ENCODE data around the gene MS4A6A. TPM values are rescaled to one million over a fixed set of nuclear protein-coding genes. Genes with fewer than 3 reads are reported as not detected.
"Not testable (repeated sequence)": the region's sequence is repeated elsewhere in the genome, so short reads cannot be mapped to it uniquely, and the experiment has no call there.

The MS4A6A gene
- polyA plus RNA-seq, 1 of the 3 experiments (the other 2 are of a cell fraction), result not detected

DNA sequence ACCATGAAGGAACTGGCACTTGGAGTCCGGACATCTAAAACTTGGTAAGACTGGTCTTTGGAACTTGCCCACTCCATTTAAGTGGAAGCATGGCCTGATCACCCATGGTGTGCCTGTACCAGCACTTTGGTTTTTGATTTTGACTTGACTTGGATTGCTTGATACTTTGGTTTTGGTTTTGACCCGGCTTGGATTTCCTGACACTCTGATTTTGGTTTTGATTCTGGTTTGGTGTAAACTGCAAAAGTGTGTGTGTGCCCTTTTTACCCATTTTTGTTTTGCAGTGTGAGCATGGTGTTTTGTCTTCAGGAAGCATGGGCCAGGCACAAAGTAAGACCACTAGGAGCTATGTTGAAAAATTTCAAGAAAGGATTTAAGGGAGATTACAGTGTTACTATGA lies 3.2 kb upstream of the MS4A6A start:
- H3K79me2 ChIP-seq (ENCODE audit: insufficient read depth); H3K9me3 ChIP-seq; DNase-seq; H3K27me3 ChIP-seq (ENCODE audit: insufficient read depth); CTCF ChIA-PET; H3K9me2 ChIP-seq; H3K4me1 ChIP-seq (ENCODE audit: control insufficient read depth in 1 of 2, insufficient read depth in 2 of 2, low read depth in 1 of 2, low read length in 1 of 2); H3K27ac ChIP-seq (ENCODE audit: low read depth in 2 of 2, low read length in 1 of 2); H3F3A ChIP-seq (replicated peaks; ENCODE audit: insufficient read depth); H3K9ac ChIP-seq; H4K20me1 ChIP-seq (ENCODE audit: insufficient read depth); H3K4me2 ChIP-seq; H2AFZ ChIP-seq (ENCODE audit: low read depth); H3K4me3 ChIP-seq (ENCODE audit: low read depth in 2 of 2, low read length in 1 of 2); POLR2A ChIA-PET; H3K36me3 ChIP-seq (replicated peaks in 1 of 2; ENCODE audit: control insufficient read depth in 1 of 2, insufficient read depth in 2 of 2, low read length in 1 of 2): not testable (repeated sequence)
- WGBS (ENCODE audit: low lambda C conversion rate), result 23% methylated on average over 2 of the region's 2 CpGs

DNA sequence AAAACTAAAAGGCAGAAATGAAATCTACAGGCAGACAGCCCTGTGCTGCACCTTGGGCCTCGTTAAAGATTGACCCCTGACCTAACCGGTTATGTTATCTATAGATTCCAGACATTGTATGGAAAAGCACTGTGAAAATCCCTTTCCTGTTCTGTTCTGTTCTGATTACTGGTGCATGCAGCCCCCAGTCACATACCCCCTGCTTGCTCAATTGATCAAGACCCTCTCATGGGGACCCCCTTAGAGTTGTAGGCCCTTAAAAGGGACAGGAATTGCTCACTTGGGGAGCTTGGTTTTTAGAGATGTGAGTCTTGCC lies 2.6 kb upstream of the MS4A6A start:
- H3K27ac ChIP-seq (ENCODE audit: low read depth in 2 of 2, low read length in 1 of 2); H3K27me3 ChIP-seq (ENCODE audit: insufficient read depth); H3F3A ChIP-seq (replicated peaks; ENCODE audit: insufficient read depth); H3K9ac ChIP-seq; H3K9me2 ChIP-seq; H3K4me1 ChIP-seq (ENCODE audit: control insufficient read depth in 1 of 2, insufficient read depth in 2 of 2, low read depth in 1 of 2, low read length in 1 of 2); H3K4me2 ChIP-seq; DNase-seq; POLR2A ChIA-PET; H3K4me3 ChIP-seq (ENCODE audit: low read depth in 2 of 2, low read length in 1 of 2); H3K36me3 ChIP-seq (replicated peaks in 1 of 2; ENCODE audit: control insufficient read depth in 1 of 2, insufficient read depth in 2 of 2, low read length in 1 of 2); H4K20me1 ChIP-seq (ENCODE audit: insufficient read depth); H3K79me2 ChIP-seq (ENCODE audit: insufficient read depth); H2AFZ ChIP-seq (ENCODE audit: low read depth); H3K9me3 ChIP-seq: not testable (repeated sequence)
- CTCF ChIA-PET, result interaction anchor here (1.0 kb wide), 1 partner anchor 8 kb away, joined by 3 read pairs; no protein-coding TSS in a partner anchor
- WGBS (ENCODE audit: low lambda C conversion rate), result 27% methylated on average over 2 of the region's 2 CpGs

DNA sequence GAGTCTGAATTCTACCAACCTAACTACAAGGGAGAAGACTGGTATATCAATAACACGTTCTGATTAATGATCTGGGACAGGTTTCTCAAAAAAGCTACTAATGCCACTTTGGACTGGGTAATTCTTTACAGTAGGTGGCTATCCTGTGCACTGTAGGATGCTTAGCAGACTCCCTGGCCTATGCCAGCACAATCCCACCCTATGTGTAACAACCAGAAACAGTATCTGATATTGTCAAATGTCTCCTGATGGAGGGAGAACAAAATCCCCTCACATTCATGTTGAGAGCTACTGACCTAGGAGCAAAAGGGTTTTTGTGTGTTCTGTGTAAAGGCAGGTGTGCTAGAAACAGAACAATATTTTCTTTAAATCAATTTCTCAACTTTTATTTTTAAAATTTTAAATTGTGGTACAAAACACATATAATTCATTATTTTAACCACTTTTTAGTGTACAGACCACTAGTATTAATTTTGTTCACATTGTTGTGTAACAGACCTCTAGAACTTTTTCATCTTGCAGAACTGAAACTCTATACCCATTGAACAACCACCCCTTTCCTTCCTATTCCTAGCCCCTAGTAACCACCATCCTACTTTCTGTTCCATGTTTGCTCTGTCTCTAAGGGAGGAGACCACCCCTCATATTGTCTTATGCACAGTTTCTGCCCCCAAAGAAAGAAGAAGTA lies 2.1 kb upstream of the MS4A6A start:
- no peaks in the 10 kb centered on the region for H3K79me2 ChIP-seq (ENCODE audit: insufficient read depth)
- H3K27me3 ChIP-seq (ENCODE audit: insufficient read depth), result no peaks in the 10 kb centered on the region; the same call in 1 of the 2 replicates
- no peaks in the 10 kb centered on the region for H3K4me1 ChIP-seq (ENCODE audit: control insufficient read depth in 1 of 2, insufficient read depth in 2 of 2, low read depth in 1 of 2, low read length in 1 of 2)
- CTCF ChIA-PET, result interaction anchor here (0.6 to 1.0 kb wide), 2 partner anchors 9 to 121 kb away, joined by 3 read pairs; no protein-coding TSS in a partner anchor
- H3K4me3 ChIP-seq (ENCODE audit: low read depth in 2 of 2, low read length in 1 of 2), result no peak overlapping the region
- POLR2A ChIA-PET, result interaction anchor here (0.6 kb wide), 1 partner anchor 56 kb away, joined by 4 read pairs; no protein-coding TSS in a partner anchor
- H2AFZ ChIP-seq (ENCODE audit: low read depth), result no peak overlapping the region
- DNase-seq, result no peak
- no peaks in the 10 kb centered on the region for H3K9me2 ChIP-seq
- H3K9me3 ChIP-seq, result no peaks in the 10 kb centered on the region
- no peaks in the 10 kb centered on the region for H3K36me3 ChIP-seq (replicated peaks in 1 of 2; ENCODE audit: control insufficient read depth in 1 of 2, insufficient read depth in 2 of 2, low read length in 1 of 2)
- no peaks in the 10 kb centered on the region for H3F3A ChIP-seq (replicated peaks; ENCODE audit: insufficient read depth)
- H4K20me1 ChIP-seq (ENCODE audit: insufficient read depth), result no peaks in the 10 kb centered on the region
- H3K9ac ChIP-seq, result no peak overlapping the region
- H3K4me2 ChIP-seq, result no peak overlapping the region
- TF ChIP-seq, protein P1, sequence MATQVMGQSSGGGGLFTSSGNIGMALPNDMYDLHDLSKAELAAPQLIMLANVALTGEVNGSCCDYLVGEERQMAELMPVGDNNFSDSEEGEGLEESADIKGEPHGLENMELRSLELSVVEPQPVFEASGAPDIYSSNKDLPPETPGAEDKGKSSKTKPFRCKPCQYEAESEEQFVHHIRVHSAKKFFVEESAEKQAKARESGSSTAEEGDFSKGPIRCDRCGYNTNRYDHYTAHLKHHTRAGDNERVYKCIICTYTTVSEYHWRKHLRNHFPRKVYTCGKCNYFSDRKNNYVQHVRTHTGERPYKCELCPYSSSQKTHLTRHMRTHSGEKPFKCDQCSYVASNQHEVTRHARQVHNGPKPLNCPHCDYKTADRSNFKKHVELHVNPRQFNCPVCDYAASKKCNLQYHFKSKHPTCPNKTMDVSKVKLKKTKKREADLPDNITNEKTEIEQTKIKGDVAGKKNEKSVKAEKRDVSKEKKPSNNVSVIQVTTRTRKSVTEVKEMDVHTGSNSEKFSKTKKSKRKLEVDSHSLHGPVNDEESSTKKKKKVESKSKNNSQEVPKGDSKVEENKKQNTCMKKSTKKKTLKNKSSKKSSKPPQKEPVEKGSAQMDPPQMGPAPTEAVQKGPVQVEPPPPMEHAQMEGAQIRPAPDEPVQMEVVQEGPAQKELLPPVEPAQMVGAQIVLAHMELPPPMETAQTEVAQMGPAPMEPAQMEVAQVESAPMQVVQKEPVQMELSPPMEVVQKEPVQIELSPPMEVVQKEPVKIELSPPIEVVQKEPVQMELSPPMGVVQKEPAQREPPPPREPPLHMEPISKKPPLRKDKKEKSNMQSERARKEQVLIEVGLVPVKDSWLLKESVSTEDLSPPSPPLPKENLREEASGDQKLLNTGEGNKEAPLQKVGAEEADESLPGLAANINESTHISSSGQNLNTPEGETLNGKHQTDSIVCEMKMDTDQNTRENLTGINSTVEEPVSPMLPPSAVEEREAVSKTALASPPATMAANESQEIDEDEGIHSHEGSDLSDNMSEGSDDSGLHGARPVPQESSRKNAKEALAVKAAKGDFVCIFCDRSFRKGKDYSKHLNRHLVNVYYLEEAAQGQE (IDR thresholded peaks at IDR 0.05; ENCODE audit: low read depth, low read length), result no peak
- TF ChIP-seq SIN3A (IDR thresholded peaks at IDR 0.05; ENCODE audit: borderline replicate concordance, low read depth, low read length) (no peak), RCOR1 (IDR thresholded peaks at IDR 0.05; ENCODE audit: low read length) (no peak), GABPA (IDR thresholded peaks at IDR 0.05; ENCODE audit: low read depth) (no peak), POLR2AphosphoS5 (IDR thresholded peaks at IDR 0.05; ENCODE audit: low read depth, low read length) (no peak), TCF12 (IDR thresholded peaks at IDR 0.05) (no peak), FOSL2 (IDR thresholded peaks at IDR 0.05; ENCODE audit: borderline replicate concordance, low read depth) (no peak), MXI1 (IDR thresholded peaks at IDR 0.05; ENCODE audit: low read depth, low read length) (no peak)
- TF ChIP-seq, protein P2, sequence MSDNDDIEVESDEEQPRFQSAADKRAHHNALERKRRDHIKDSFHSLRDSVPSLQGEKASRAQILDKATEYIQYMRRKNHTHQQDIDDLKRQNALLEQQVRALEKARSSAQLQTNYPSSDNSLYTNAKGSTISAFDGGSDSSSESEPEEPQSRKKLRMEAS (IDR thresholded peaks at IDR 0.05; ENCODE audit: low read depth), result no peak
- no peak overlapping the region for H3K27ac ChIP-seq (ENCODE audit: low read depth in 2 of 2, low read length in 1 of 2)
- WGBS (ENCODE audit: low lambda C conversion rate), result 0% methylated on average over 1 of the region's 1 CpG
